Muscle layer of duodenum (tissue), 2 donors: ENCODE measurements around the gene LIAS.

Source experiments
- H3K27ac ChIP-seq: one replicate; pipeline ENCODE4 v1.7.0; 2013; ENCODE audit warnings: mild to moderate bottlenecking, low read length
- H3K27me3 ChIP-seq: one replicate; pipeline ENCODE4 v1.7.0; 2013; ENCODE audit warnings: low read depth, mild to moderate bottlenecking, control low read depth, low read length
- H3K36me3 ChIP-seq, 2 donors: one replicate each; pipeline ENCODE4 v1.7.0; 2013; ENCODE audit warnings: low read length in 2 of 2, control low read depth in 1 of 2, mild to moderate bottlenecking in 1 of 2; ENCODE audit not compliant: insufficient read depth in 2 of 2, control insufficient read depth in 1 of 2
- H3K4me1 ChIP-seq, 2 donors: one replicate each; pipeline ENCODE4 v1.7.0; 2013; ENCODE audit warnings: low read length in 2 of 2, mild to moderate bottlenecking in 2 of 2, control low read depth in 1 of 2, moderate library complexity in 1 of 2; ENCODE audit not compliant: insufficient read depth in 2 of 2, control insufficient read depth in 1 of 2
- H3K4me3 ChIP-seq, 2 donors: one replicate each; pipeline ENCODE4 v1.7.0; 2013; ENCODE audit warnings: low read length in 2 of 2, low read depth in 1 of 2, mild to moderate bottlenecking in 1 of 2
- H3K9me3 ChIP-seq, 2 donors: one replicate each; pipeline ENCODE4 v1.7.0; 2013; ENCODE audit warnings: low read length in 2 of 2, control low read depth in 1 of 2, mild to moderate bottlenecking in 1 of 2; ENCODE audit not compliant: control insufficient read depth in 1 of 2
- donor health status: healthy.

Gene LIAS

GRCh38 chr4:39435659-39436563 is 22.9 kb upstream of the LIAS start:
- Histone ChIP-seq H3K4me1 (no peaks in the 10 kb centered on the region), H3K27me3 (no peaks in the 10 kb centered on the region), H3K4me3 (no peak overlapping the region), H3K36me3 (no peaks in the 10 kb centered on the region), H3K27ac (no peak overlapping the region), H3K9me3 (no peaks in the 10 kb centered on the region)

DNA sequence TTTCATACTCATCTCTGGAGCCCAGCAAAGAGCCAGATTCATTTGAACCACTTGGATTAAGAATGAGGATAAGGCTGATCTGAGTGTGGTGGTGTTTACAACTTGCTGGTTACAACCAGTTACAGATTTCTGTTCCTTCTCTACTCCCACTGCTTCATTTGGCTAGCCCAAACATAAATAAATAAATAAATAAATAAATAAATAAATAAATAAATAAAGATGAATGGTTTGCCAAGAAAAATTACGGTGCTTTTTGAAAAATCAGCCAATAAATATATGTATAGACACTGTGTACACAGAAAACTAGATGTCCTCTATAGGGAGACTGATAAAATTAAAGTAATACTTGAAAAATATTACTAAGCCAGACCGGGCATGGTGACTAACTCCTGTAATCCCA is 17.3 kb upstream of the LIAS start:
- no peaks in the 10 kb centered on the region for H3K9me3 ChIP-seq
- no peaks in the 10 kb centered on the region for H3K36me3 ChIP-seq
- no peaks in the 10 kb centered on the region for H3K27me3 ChIP-seq
- H3K4me1 ChIP-seq, result no peaks in the 10 kb centered on the region
- no peak overlapping the region for H3K27ac ChIP-seq
- H3K4me3 ChIP-seq, result no peak overlapping the region

- Histone ChIP-seq H3K4me3 (no peak overlapping the region), H3K27me3 (no peaks in the 10 kb centered on the region), H3K27ac (no peak overlapping the region), H3K36me3 (no peaks in the 10 kb centered on the region), H3K9me3 (no peaks in the 10 kb centered on the region), H3K4me1 (peaks cover 0 to 6% of the 10 kb centered on the region in 2 donors)
Measured at GRCh38 chr4:39442998-39443397, 15.9 kb upstream of the LIAS start.

DNA sequence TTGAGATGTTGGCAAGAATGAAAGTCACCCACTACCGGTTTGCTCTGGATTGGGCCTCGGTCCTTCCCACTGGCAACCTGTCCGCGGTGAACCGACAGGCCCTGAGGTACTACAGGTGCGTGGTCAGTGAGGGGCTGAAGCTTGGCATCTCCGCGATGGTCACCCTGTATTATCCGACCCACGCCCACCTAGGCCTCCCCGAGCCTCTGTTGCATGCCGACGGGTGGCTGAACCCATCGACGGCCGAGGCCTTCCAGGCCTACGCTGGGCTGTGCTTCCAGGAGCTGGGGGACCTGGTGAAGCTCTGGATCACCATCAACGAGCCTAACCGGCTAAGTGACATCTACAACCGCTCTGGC is 12.4 kb upstream of the LIAS start:
- Histone ChIP-seq H3K4me1 (peaks cover 0 to 6% of the 10 kb centered on the region in 2 donors), H3K27me3 (no peaks in the 10 kb centered on the region), H3K36me3 (peaks cover 3 to 6% of the 10 kb centered on the region in 2 donors), H3K4me3 (peak overlapping the region; percentile 63 to 66), H3K27ac (no peak overlapping the region), H3K9me3 (no peaks in the 10 kb centered on the region)

- Histone ChIP-seq H3K4me3 (peak overlapping the region; percentile 63 to 66), H3K27me3 (no peaks in the 10 kb centered on the region), H3K27ac (no peak overlapping the region), H3K4me1 (peaks cover 0 to 6% of the 10 kb centered on the region in 2 donors), H3K36me3 (peaks cover 6 to 11% of the 10 kb centered on the region in 2 donors), H3K9me3 (no peaks in the 10 kb centered on the region)
Measured at GRCh38 chr4:39446842-39447573, 11.8 kb upstream of the LIAS start.

- peaks cover 35 to 47% of the 10 kb centered on the region in 2 donors for H3K36me3 ChIP-seq
- no peak overlapping the region for H3K27ac ChIP-seq
- H3K27me3 ChIP-seq, result no peaks in the 10 kb centered on the region
- no peaks in the 10 kb centered on the region for H3K9me3 ChIP-seq
- no peak overlapping the region for H3K4me3 ChIP-seq
- H3K4me1 ChIP-seq, result peaks cover 0 to 6% of the 10 kb centered on the region in 2 donors
Measured at GRCh38 chr4:39450618-39451017, 8.2 kb upstream of the LIAS start.

DNA sequence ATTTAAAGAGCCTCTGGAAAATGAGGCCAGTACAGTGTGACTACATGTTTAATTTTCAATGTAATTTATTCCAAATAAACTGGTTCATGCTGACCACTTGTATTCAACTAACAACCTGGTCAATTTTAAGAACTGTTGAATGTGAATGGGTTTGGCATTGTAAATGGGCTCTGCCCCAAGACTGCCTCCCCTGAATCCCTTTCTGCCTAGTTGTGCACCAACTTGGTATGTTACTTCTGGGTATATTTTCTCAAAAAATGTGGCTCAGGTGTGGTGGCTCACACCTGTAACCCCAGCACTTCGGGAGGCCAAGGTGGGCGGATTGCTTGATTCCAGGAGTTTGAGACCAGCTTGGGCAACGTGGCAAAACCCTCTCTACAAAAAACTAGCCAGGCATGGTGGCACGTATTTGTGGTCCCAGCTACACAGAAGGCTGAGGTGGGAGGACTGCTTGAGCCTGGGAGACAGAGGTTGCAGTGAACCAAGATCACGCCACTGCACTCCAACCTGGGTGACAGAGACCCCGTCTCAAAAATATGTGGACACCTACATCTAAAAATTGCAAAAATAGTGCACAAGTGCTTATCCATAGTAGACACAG is 7.3 kb upstream of the LIAS start:
- Histone ChIP-seq H3K27me3 (no peaks in the 10 kb centered on the region), H3K36me3 (peaks cover 42 to 56% of the 10 kb centered on the region in 2 donors), H3K4me1 (peaks cover 5 to 6% of the 10 kb centered on the region in 2 donors), H3K4me3 (no peak overlapping the region), H3K9me3 (no peaks in the 10 kb centered on the region), H3K27ac (no peak overlapping the region)

DNA sequence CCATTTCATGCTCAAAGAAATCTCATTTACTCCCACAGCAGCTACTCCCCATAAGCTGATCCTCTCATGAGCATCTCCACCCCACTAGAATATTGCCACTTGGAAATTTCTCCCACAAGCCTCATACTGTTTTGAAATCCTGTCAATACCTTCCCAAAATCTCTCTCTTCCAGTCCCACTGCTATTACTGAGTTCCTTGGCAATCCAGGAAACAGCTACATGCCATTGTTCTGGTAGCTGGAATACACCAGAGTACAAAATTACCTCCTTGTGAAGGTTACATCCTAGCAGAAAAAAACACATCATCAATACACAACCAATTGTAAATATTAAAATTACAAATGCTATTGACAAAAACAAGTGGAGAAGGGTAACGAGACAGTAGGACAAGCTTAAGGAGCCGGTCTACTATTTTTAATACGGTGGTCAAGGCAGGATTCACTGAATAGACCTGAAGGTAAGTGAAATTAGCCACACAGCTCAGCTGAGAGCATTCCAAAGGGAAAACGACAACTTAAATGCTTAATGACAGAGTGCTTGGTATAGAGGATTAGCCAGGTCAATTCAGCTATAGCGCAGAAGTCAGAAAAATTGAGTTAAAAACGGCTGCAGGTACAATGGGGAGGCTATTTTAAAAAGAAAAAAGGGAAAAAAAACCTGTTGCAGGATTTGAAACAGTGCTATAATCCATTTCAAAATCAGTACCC is 6.5 kb upstream of the LIAS start:
- Histone ChIP-seq H3K4me3 (no peak overlapping the region), H3K36me3 (peaks cover 50 to 64% of the 10 kb centered on the region in 2 donors), H3K9me3 (no peaks in the 10 kb centered on the region), H3K4me1 (peaks cover 8 to 12% of the 10 kb centered on the region in 2 donors), H3K27ac (no peak overlapping the region), H3K27me3 (no peaks in the 10 kb centered on the region)

- Histone ChIP-seq H3K36me3 (peaks cover 55 to 69% of the 10 kb centered on the region in 2 donors), H3K27me3 (no peaks in the 10 kb centered on the region)
Measured at GRCh38 chr4:39452860-39453587, 5.8 kb upstream of the LIAS start.

DNA sequence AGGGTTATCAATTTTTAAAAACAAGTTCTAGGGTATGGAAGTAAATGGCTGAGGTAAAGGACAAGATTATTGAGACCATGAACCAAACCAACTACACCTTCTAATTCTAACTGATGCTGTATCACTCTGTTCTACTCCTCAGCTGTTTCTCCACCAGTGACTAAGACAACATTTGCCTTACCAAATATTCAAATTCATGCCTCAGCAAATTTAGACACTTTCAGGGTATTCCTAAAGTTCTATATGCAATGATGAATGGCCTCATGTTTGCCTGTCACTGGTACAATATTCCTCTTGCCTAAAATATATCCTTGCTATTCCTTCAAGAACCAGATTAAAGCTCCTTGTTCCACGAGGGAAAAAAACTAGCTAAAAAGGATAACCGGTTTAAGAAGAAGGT is 5.1 kb upstream of the LIAS start:
- H3K4me1 ChIP-seq, result peaks cover 3 to 19% of the 10 kb centered on the region in 2 donors
- H3K36me3 ChIP-seq, result peaks cover 52 to 69% of the 10 kb centered on the region in 2 donors
- H3K27me3 ChIP-seq, result no peaks in the 10 kb centered on the region

More at GRCh38 chr4:39452860-39453587, 5.8 kb upstream of the LIAS start:
- Histone ChIP-seq H3K4me1 (peaks cover 3 to 19% of the 10 kb centered on the region in 2 donors), H3K4me3 (no peak overlapping the region), H3K27ac (no peak overlapping the region), H3K9me3 (no peaks in the 10 kb centered on the region)

More for the DNA sequence above, 5.1 kb upstream of the LIAS start:
- H3K27ac ChIP-seq, result no peak overlapping the region
- no peaks in the 10 kb centered on the region for H3K9me3 ChIP-seq
- no peak overlapping the region for H3K4me3 ChIP-seq
